ENCODE results near the gene EYA2. TPM values are rescaled to one million over a fixed set of nuclear protein-coding genes. Genes with fewer than 3 reads are reported as not detected.

The EYA2 gene
- total and polyA plus RNA-seq, 4 donors: 1.6 to 4.4 (median 2.1) TPM

GRCh38 chr20:47117371-47117770 lies 222.7 kb downstream of the EYA2 start:
- H3K27ac ChIP-seq (ENCODE audit: low read depth in 1 of 2, low read length in 1 of 2): no peak overlapping the region

DNA sequence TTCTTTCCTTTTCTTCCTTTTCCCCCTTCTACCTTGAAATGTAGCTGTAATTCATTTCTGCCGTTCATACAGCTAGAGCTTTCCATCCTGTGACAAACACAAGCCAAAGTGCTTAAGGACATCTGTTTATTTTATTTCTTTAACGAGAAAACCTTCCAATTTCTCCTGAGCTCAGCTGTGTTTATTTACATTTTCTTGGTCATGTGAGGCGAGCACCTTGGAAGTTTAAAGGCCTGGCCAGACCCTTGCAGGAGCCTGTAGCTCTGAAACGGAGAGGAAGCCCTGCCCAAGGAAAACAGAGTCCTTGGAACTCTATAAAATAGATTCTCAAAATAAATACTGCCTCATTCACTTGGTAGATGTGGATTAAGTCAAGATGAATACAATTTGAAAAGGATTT lies 223.1 kb downstream of the EYA2 start:
- Histone ChIP-seq H3K27me3 (ENCODE audit: control insufficient read depth in 3 of 3, insufficient read depth in 3 of 3, low read length in 2 of 3) (no peaks in the 10 kb centered on the region), H3K4me1 (ENCODE audit: control insufficient read depth in 5 of 5, insufficient read depth in 5 of 5, low read length in 5 of 5) (peaks cover 0 to 15% (median 2%) of the 10 kb centered on the region in 5 donors), H3K9ac (ENCODE audit: insufficient read depth in 1 of 2, low read length in 2 of 2) (no peak overlapping the region), H3K36me3 (ENCODE audit: control insufficient read depth in 4 of 4, insufficient read depth in 4 of 4, low read length in 4 of 4) (no peaks in the 10 kb centered on the region), H3K27ac (ENCODE audit: low read depth in 1 of 2, low read length in 1 of 2) (no peak overlapping the region), H3K4me3 (no peak overlapping the region), H3K9me3 (ENCODE audit: control insufficient read depth in 4 of 4, insufficient read depth in 3 of 4, low read length in 3 of 4) (peaks cover 0 to 5% (median 0%) of the 10 kb centered on the region in 4 donors)
- TF ChIP-seq, protein P1, sequence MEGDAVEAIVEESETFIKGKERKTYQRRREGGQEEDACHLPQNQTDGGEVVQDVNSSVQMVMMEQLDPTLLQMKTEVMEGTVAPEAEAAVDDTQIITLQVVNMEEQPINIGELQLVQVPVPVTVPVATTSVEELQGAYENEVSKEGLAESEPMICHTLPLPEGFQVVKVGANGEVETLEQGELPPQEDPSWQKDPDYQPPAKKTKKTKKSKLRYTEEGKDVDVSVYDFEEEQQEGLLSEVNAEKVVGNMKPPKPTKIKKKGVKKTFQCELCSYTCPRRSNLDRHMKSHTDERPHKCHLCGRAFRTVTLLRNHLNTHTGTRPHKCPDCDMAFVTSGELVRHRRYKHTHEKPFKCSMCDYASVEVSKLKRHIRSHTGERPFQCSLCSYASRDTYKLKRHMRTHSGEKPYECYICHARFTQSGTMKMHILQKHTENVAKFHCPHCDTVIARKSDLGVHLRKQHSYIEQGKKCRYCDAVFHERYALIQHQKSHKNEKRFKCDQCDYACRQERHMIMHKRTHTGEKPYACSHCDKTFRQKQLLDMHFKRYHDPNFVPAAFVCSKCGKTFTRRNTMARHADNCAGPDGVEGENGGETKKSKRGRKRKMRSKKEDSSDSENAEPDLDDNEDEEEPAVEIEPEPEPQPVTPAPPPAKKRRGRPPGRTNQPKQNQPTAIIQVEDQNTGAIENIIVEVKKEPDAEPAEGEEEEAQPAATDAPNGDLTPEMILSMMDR (IDR thresholded peaks at IDR 0.05; ENCODE audit: control extremely low read depth, extremely low read depth): no peak
- no peak for DNase-seq
- WGBS, 2 donors: 29% methylated on average over 4 of the region's 4 CpGs
- ATAC-seq (ENCODE audit: insufficient read depth, low FRiP score): no peak

More at GRCh38 chr20:47117371-47117770, 222.7 kb downstream of the EYA2 start:
- ATAC-seq (ENCODE audit: insufficient read depth, low FRiP score) (no peak), DNase-seq (no peak)
- H3K4me1 ChIP-seq (ENCODE audit: control insufficient read depth in 5 of 5, insufficient read depth in 5 of 5, low read length in 5 of 5): peaks cover 0 to 15% (median 2%) of the 10 kb centered on the region in 5 donors
- no peaks in the 10 kb centered on the region for H3K27me3 ChIP-seq (ENCODE audit: control insufficient read depth in 3 of 3, insufficient read depth in 3 of 3, low read length in 2 of 3)
- WGBS, 2 donors: 80% methylated on average over 16 of the region's 16 CpGs
- TF ChIP-seq, protein P1 (IDR thresholded peaks at IDR 0.05; ENCODE audit: control extremely low read depth, extremely low read depth): no peak
- H3K36me3 ChIP-seq (ENCODE audit: control insufficient read depth in 4 of 4, insufficient read depth in 4 of 4, low read length in 4 of 4): no peaks in the 10 kb centered on the region
- peaks cover 0 to 5% (median 0%) of the 10 kb centered on the region in 4 donors for H3K9me3 ChIP-seq (ENCODE audit: control insufficient read depth in 4 of 4, insufficient read depth in 3 of 4, low read length in 3 of 4)
- no peak overlapping the region for H3K4me3 ChIP-seq
- H3K9ac ChIP-seq (ENCODE audit: insufficient read depth in 1 of 2, low read length in 2 of 2): no peak overlapping the region

- ATAC-seq (ENCODE audit: insufficient read depth, low FRiP score) (no peak), DNase-seq (no peak)
- Histone ChIP-seq H3K27ac (ENCODE audit: low read depth in 1 of 2, low read length in 1 of 2) (no peak overlapping the region), H3K36me3 (ENCODE audit: control insufficient read depth in 4 of 4, insufficient read depth in 4 of 4, low read length in 4 of 4) (no peaks in the 10 kb centered on the region), H3K27me3 (ENCODE audit: control insufficient read depth in 3 of 3, insufficient read depth in 3 of 3, low read length in 2 of 3) (no peaks in the 10 kb centered on the region), H3K9me3 (ENCODE audit: control insufficient read depth in 4 of 4, insufficient read depth in 3 of 4, low read length in 3 of 4) (peaks cover 0 to 5% (median 0%) of the 10 kb centered on the region in 4 donors), H3K4me1 (ENCODE audit: control insufficient read depth in 5 of 5, insufficient read depth in 5 of 5, low read length in 5 of 5) (peaks cover 0 to 15% (median 2%) of the 10 kb centered on the region in 5 donors), H3K4me3 (no peak overlapping the region), H3K9ac (ENCODE audit: insufficient read depth in 1 of 2, low read length in 2 of 2) (no peak overlapping the region)
- TF ChIP-seq, protein P1 (IDR thresholded peaks at IDR 0.05; ENCODE audit: control extremely low read depth, extremely low read depth): no peak
- WGBS, 2 donors: 31 to 40% methylated on average over 4 of the region's 4 CpGs
Observed at GRCh38 chr20:47118206-47118605, 223.6 kb downstream of the EYA2 start.

- H3K27ac ChIP-seq (ENCODE audit: low read depth in 1 of 2, low read length in 1 of 2): no peak overlapping the region
- TF ChIP-seq, protein P1 (IDR thresholded peaks at IDR 0.05; ENCODE audit: control extremely low read depth, extremely low read depth): no peak
Observed at GRCh38 chr20:47118641-47119040, 224.0 kb downstream of the EYA2 start.

More at GRCh38 chr20:47118641-47119040, 224.0 kb downstream of the EYA2 start:
- Histone ChIP-seq H3K36me3 (ENCODE audit: control insufficient read depth in 4 of 4, insufficient read depth in 4 of 4, low read length in 4 of 4) (no peaks in the 10 kb centered on the region), H3K4me3 (no peak overlapping the region), H3K27me3 (ENCODE audit: control insufficient read depth in 3 of 3, insufficient read depth in 3 of 3, low read length in 2 of 3) (no peaks in the 10 kb centered on the region), H3K4me1 (ENCODE audit: control insufficient read depth in 5 of 5, insufficient read depth in 5 of 5, low read length in 5 of 5) (peaks cover 0 to 15% (median 2%) of the 10 kb centered on the region in 5 donors), H3K9me3 (ENCODE audit: control insufficient read depth in 4 of 4, insufficient read depth in 3 of 4, low read length in 3 of 4) (peaks cover 0 to 5% (median 0%) of the 10 kb centered on the region in 4 donors), H3K9ac (ENCODE audit: insufficient read depth in 1 of 2, low read length in 2 of 2) (no peak overlapping the region)
- WGBS, 2 donors: 29 to 37% methylated on average over 7 of the region's 7 CpGs
- DNase-seq: no peak
- ATAC-seq (ENCODE audit: insufficient read depth, low FRiP score): no peak
